Epithelial cell of prostate (primary cell): ENCODE measurements around the gene CYSLTR1.
A peak's percentile ranks its signal among the peaks of the same experiment; 100 is the strongest.
"Not testable (repeated sequence)": the region's sequence is repeated elsewhere in the genome, so short reads cannot be mapped to it uniquely, and the experiment has no call there.

Experiments used
- DNase-seq: peaks from one replicate; pipeline ENCODE4 v3.0.0-alpha.2; 2011; ENCODE audit warnings: low read depth, low spot score
- H3K27ac ChIP-seq: fragments of 450-650 bp; 2 replicates; pipeline ENCODE4 v1.5.1; 2017; ENCODE audit warnings: mild to moderate bottlenecking

The CYSLTR1 gene

GRCh38 chrX:78327370-78328086 lies at the start of gene CYSLTR1:
Gene CYSLTR1, minus strand, starts transcription at chrX:78327611. Its CDS starts 53,865 bp downstream, at chrX:78273746.
- no peak for DNase-seq
- H3K27ac ChIP-seq = no peak within 1 kb of the TSS

- DNase-seq = no peak
- peak overlapping the region; percentile 70 for H3K27ac ChIP-seq
Measured at GRCh38 chrX:78377186-78377585, 49.8 kb upstream of the CYSLTR1 start.

DNA sequence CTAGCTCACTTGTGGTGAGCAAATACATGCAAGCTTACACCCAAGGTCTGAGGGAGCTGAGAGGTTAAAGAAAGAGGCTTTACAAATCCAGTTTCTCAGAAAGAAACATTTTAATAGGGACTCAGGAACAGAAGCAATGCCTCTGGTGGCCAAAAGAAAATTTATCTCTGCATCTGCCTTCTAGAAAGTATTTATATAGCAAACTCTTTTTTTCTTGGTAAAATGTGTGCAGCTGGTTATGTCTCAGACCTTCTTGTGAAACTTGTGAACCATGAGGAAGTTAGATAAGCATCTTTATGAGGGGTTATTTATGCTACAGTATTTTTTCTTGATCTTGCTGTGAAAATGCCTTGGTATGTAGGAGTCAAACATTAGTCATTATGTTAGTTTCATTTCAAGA lies 48.5 kb upstream of the CYSLTR1 start:
- DNase-seq = peak; percentile 64
- H3K27ac ChIP-seq = peak overlapping the region; percentile 70

GRCh38 chrX:78366576-78366975 lies 39.2 kb upstream of the CYSLTR1 start:
- DNase-seq = no peak

GRCh38 chrX:78357342-78358055 lies 30.1 kb upstream of the CYSLTR1 start:
- H3K27ac ChIP-seq = peak overlapping the region; percentile 73
- DNase-seq = peak; percentile 83

More at GRCh38 chrX:78366576-78366975, 39.2 kb upstream of the CYSLTR1 start:
- H3K27ac ChIP-seq = no peak overlapping the region

DNA sequence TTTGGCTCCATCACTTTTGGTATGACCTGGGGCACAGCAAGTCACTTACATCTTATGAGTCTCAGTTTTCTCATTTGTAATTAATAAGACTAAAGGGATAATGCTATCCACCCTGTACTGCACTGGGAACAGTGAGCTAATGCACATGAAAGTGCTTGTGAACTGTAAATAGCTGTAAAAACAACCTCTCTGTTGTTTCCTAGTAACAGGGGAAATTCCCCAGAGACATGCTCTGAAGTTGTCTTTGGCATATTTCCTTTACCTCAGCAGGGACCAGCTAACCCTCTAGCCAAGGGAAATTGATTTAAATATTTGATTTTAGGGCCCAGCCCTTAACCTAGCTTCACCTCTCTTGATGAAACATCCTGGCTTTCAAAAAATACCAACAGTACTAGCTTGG lies 6.1 kb upstream of the CYSLTR1 start:
- no peak overlapping the region for H3K27ac ChIP-seq
- no peak for DNase-seq

DNA sequence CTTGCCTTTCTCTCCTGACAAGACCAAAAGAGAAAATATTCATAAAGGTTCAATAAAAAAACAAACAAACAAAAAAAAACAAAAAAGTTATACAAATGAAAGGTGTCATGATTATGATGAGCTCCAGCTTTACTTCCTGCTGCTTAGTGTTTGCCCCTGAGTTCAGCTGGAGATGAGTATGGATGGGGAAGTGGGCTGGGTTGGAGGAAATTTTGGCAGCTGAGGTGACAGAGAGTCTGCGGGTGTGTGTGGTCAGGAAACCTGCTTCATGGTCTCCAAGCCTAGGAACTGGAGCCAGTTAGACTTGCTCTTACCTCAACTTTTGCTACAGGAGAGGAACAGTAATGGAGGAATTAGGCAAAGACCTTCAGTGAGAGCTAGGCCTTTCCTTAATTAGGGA lies 4.3 kb upstream of the CYSLTR1 start:
- H3K27ac ChIP-seq = no peak overlapping the region

DNA sequence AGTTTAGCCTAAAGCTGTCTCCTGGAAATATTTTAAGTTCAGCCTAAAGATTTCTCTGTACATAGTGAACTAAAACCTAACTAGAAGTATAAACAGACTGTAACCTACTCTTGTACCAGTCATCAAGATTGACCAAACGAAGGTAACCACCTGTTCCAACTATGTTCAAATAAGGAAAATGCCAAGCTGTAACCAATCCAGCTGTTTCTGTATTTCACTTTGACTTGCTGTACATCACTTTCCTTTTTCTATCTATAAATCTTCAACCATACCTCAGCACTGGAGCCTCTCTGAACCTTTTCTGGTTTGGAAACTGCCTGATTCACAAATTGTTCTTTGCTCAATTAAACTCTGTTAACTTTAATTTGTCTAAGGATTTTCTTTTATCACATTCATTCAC lies 3.1 kb upstream of the CYSLTR1 start:
- DNase-seq = no peak
- no peak overlapping the region for H3K27ac ChIP-seq

More for the DNA sequence above, 4.3 kb upstream of the CYSLTR1 start:
- no peak for DNase-seq

GRCh38 chrX:78330068-78330467 lies 2.7 kb upstream of the CYSLTR1 start:
- H3K27ac ChIP-seq = no peak overlapping the region
- no peak for DNase-seq

- DNase-seq = no peak
Measured at GRCh38 chrX:78329486-78329885, 2.1 kb upstream of the CYSLTR1 start.

DNA sequence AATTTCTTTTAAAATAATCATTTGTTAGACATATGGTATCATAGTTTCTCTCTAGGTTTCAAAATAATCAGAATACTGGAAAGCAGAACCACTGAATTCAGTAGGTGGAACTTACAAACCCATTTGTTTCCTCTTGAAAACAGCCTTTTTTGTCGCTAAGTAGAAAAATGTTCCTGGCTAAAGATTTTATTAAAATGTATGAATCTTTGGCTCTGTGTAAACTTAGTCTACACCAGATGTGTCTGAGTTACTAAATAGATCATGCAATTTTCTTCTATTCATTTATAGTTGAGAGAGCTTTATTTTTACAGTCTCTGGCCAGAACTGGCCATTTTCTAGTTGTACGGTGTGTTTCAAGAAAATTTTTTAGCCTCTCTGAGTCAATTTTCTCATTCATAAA lies 1.0 kb downstream of the CYSLTR1 start:
- DNase-seq = no peak
- H3K27ac ChIP-seq = no peak overlapping the region

More at GRCh38 chrX:78329486-78329885, 2.1 kb upstream of the CYSLTR1 start:
- no peak overlapping the region for H3K27ac ChIP-seq

DNA sequence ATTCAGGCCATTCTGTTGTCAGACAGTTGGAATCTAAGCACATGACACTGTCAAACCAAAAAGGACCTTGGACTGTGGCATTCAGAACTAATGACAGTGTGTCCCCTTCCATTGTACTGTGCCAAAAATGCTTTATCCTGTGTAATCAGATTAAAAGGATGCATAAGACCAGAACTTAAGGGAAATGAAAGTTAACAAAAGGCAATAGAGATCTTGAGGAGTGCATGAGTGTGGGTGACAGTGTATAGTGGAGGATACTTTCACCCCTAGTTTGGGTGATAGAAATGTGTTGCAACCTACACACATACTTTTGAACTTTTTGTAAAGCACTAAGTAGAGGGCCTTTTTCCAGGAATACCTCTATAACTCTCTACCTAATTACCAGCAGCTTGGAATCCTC lies 4.5 kb downstream of the CYSLTR1 start:
- no peak overlapping the region for H3K27ac ChIP-seq
- DNase-seq = no peak

- H3K27ac ChIP-seq = no peak overlapping the region
- no peak for DNase-seq
Measured at GRCh38 chrX:78321809-78322208, 5.6 kb downstream of the CYSLTR1 start.

DNA sequence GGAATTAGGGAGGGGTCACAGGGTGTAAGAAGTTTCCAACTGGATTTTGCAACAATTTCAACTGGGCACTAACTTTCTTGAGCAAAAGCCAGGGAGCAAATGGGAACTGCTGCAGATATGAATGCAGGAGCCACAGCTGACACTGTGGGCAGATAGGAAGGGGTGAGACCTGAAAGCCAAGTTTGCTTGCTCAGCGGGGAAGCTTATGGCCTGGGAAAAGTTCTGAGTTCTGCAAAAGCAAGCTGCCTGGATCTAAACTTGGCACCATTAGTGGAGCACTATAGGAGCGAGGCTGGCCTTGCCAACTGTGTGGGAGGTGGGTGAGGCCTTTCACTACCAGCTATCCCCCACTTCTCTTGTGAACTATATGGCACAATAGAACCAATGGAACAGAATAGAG lies 11.1 kb downstream of the CYSLTR1 start:
- no peak for DNase-seq
- H3K27ac ChIP-seq = no peak overlapping the region

DNA sequence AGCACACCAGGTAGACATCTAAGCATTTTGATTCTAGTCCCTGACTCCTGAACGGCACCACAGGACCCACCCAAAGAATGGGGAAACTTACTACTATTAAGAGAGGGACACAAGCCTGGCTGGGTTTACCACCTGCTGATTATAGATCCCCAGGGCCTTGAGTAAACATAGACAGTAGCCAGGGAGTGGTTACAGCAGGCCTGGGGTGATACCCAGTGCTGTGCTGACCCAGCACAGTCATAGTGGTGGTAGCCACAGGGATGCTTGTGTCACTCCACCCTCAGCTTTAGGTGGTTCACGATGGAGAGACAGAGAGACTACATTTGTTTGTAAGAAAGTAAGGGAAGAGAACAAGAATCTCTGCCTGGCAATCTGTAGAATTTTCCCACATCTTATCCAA lies 11.7 kb downstream of the CYSLTR1 start:
- H3K27ac ChIP-seq = no peak overlapping the region

DNA sequence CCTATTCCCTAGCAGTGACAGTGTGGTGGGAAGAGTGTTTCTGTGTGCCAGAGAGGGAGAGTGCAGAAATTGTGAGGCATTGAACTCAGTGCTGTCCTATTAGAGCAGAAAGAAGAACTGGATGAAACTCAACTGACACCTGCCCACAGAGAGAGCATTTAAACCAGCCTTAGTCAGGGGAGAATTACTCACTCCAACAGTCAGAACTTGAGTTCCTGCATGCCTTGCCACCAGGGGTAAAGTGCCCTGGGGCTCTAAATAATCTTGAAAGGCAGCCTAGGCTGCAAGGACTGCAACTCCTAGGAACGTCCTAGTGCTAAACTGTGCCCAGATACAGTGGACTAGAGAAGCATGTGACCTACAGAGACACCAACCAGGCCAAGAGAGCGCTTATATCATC lies 12.8 kb downstream of the CYSLTR1 start:
- H3K27ac ChIP-seq = no peak overlapping the region
- peak; percentile 63 for DNase-seq

More for the DNA sequence above, 11.7 kb downstream of the CYSLTR1 start:
- no peak for DNase-seq

DNA sequence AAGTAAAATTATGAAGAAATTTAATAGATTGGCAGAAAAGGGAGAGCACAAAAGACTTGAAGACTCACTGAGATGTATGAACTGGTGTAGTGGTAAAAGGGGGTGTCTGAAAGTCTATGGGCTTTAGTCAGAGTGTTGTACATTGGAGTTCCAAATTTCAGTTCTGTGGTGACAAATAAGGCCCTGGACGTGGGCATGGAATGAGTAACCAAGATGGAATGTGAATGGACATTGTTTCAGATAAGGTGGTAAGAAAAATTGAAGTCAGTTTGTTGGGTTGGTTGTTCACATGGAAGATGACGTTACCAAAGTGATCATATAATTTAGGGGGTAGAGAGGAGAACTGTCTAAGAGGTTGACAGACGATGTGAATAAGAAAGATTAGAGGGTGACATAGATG lies 13.9 kb downstream of the CYSLTR1 start:
- no peak overlapping the region for H3K27ac ChIP-seq
- DNase-seq = no peak

DNA sequence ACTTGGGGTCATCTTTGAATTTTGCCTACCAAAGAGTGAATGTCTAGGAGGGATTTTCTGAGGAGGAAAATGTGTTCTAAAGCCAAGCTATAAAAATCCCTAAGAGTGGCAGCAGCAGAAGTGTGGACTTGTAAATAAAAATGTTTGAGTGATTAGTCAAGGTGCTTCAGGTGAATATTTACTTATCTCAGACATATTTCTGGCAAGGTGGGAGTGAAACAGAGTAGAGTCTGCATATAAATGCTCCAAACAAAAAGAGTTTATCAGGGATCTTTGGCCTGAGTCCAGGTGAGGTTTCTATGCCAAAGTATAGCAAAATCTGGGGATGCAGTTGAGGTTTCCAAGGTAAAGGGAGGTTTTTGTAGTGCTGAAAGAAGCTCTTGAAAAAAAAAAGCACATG lies 19.7 kb downstream of the CYSLTR1 start:
- no peak for DNase-seq
- H3K27ac ChIP-seq = no peak overlapping the region

- no peak overlapping the region for H3K27ac ChIP-seq
- DNase-seq = no peak
Measured at GRCh38 chrX:78303086-78303485, 24.3 kb downstream of the CYSLTR1 start.

GRCh38 chrX:78300933-78301332 lies 26.5 kb downstream of the CYSLTR1 start:
- not testable (repeated sequence) for H3K27ac ChIP-seq, DNase-seq

DNA sequence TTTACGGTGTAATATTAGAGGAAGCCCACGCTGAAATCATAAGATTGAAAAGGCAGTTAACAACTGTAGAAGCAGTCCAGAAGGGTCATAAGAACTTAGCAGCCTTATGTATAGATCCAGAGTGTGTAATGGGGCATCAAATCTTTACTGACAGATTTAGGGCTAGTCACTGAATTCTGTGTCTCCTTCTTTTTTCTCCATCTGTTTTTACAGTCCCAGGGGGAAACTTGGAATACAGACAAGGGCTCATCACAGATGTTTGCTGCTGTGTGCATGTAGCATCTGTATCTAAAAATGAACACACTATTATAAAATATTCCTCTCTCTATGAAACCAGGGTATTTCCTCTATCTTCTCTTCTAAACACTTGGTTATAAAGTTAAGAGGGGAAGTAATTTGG lies 43.9 kb downstream of the CYSLTR1 start:
- no peak overlapping the region for H3K27ac ChIP-seq
- no peak for DNase-seq

DNA sequence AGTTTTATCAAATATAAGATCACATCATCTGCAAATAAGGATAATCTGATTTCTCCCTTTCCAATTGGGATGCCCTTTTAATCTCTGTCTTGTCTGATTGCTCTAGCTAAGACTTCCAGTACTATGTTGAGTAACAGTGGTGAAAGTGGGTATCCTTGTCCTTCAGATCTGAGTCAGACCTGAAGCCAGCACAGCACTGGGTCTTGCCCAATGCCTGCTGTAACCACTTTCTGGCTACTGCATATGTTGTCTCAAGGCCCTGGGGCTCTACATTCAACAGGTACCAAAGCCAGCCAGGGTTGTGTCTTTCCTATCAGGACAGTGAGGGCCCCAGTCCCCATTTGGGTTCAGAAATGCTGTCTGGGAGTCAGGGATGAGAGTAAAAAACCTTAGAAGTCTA lies 90.3 kb downstream of the CYSLTR1 start:
- no peak overlapping the region for H3K27ac ChIP-seq
- peak; percentile 33 for DNase-seq
